Osteocyte (in vitro differentiated cells): Measurements from ENCODE around the gene WDFY3. TPM values are rescaled to one million over a fixed set of nuclear protein-coding genes. Genes with fewer than 3 reads are reported as not detected.

Experiments used
- DNase-seq: peaks from one replicate; pipeline ENCODE4 v3.0.0; 2021; ENCODE audit warnings: mixed read lengths; ENCODE audit not compliant: unreplicated experiment; ENCODE audit errors: extremely low spot score
- H3K27ac Mint-ChIP-seq: one replicate; pipeline ENCODE4 v1.8.0; 2021; ENCODE audit warnings: mild to moderate bottlenecking, mixed read lengths; ENCODE audit not compliant: unreplicated experiment
- H3K27me3 Mint-ChIP-seq: one replicate; pipeline ENCODE4 v1.8.0; 2021; ENCODE audit warnings: mixed read lengths; ENCODE audit not compliant: unreplicated experiment
- H3K36me3 Mint-ChIP-seq: one replicate; pipeline ENCODE4 v1.8.0; 2021; ENCODE audit warnings: mixed read lengths; ENCODE audit not compliant: unreplicated experiment
- H3K4me1 Mint-ChIP-seq: one replicate; pipeline ENCODE4 v1.8.0; 2021; ENCODE audit warnings: mixed read lengths; ENCODE audit not compliant: unreplicated experiment
- H3K4me3 Mint-ChIP-seq: one replicate; pipeline ENCODE4 v1.8.0; 2021; ENCODE audit warnings: mild to moderate bottlenecking, moderate library complexity, mixed read lengths; ENCODE audit not compliant: unreplicated experiment
- H3K9me3 Mint-ChIP-seq: one replicate; pipeline ENCODE4 v1.8.0; 2021; ENCODE audit warnings: mixed read lengths; ENCODE audit not compliant: unreplicated experiment
- CTCF ChIP-seq: fragments of 200-600 bp; sonication (generic); IDR thresholded peaks from 2 replicates; pipeline ENCODE4 v1.5.0; 2021; ENCODE audit warnings: antibody characterized with exemption, mild to moderate bottlenecking, moderate library complexity
- total RNA-seq: library from RNA; stranded (reverse); gene quantifications from 2 replicates; pipeline ENCODE4 v1.2.1, GENCODE V29; 2021

WDFY3 gene
- total RNA-seq, 1 donor from 2014 or later = 91.4 TPM

DNA sequence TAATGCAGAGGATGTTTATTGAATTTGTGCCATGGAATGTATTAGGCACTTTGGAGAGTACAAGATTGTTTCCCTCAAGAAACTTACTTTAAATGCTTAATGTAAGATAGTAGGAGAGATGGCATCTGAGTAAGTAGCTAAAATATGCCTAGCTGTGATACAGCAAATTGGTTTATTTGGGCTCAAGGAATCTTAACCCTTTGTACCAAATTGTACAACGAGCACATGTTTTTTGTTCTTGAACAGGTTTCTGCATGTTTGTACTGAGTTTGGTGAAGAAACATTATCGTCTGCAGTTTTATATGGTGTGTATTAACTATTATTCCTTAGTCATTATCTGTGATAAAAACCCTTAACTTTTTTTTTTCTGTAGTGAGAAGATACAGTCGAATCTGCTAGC is 334.9 kb downstream of the WDFY3 start:
- Mint-ChIP-seq H3K27ac (no peak overlapping the region), H3K27me3 (peaks cover 16% of the 10 kb centered on the region), H3K9me3 (no peaks in the 10 kb centered on the region), H3K36me3 (no peaks in the 10 kb centered on the region), H3K4me3 (no peak overlapping the region), H3K4me1 (no peaks in the 10 kb centered on the region)
- DNase-seq = no peak
- no peak for TF ChIP-seq CTCF

GRCh38 chr4:84626673-84627072 is 339.8 kb downstream of the WDFY3 start:
- DNase-seq = no peak
- Mint-ChIP-seq H3K4me3 (no peak overlapping the region), H3K27ac (no peak overlapping the region), H3K9me3 (no peaks in the 10 kb centered on the region), H3K27me3 (peaks cover 3% of the 10 kb centered on the region), H3K4me1 (peaks cover 1% of the 10 kb centered on the region), H3K36me3 (no peaks in the 10 kb centered on the region)
- no peak for TF ChIP-seq CTCF

DNA sequence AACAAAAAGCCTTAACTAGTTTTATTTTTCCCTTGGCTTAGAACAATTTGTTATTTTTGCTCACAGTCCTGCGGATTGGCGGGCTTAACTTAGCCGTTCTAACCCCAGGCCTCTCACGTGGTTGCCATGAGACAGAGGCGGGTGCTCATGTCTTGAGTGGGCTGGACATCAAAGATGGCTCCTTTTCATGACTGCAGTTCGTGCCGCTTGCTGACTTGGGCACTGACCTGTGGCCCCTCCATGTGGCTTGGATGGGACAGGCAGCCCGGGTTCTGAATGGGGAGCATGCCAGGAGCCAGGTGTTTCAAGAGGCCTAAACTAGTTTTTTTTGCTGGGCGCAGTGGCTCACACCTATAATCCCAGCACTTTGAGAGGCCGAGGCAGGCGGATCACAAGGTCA is 342.8 kb downstream of the WDFY3 start:
- no peak overlapping the region for H3K4me3 Mint-ChIP-seq
- H3K9me3 Mint-ChIP-seq = no peaks in the 10 kb centered on the region
- peaks cover 2% of the 10 kb centered on the region for H3K27me3 Mint-ChIP-seq
- H3K27ac Mint-ChIP-seq = no peak overlapping the region
- H3K36me3 Mint-ChIP-seq = no peaks in the 10 kb centered on the region
- no peak for DNase-seq
- no peak for TF ChIP-seq CTCF
- H3K4me1 Mint-ChIP-seq = peaks cover 1% of the 10 kb centered on the region

DNA sequence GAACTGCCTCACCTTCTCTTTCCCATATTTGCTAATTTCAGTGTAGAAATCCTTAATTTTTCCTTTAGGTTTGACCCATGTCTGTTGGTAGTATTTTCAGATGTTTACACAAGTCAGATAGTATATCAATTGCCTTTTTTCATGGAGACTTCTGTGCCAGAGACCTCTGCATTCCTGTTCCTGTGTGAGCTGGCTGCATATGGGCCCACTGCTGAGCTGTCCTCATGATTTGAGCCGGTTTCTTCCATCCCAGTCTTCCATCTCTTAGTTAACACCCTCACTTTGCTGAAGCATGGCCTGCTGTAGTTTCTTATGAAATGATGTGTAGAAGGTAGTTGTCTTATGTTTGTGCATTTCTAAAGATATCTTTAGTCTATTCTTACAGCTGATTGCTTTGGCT is 343.5 kb downstream of the WDFY3 start:
- Mint-ChIP-seq H3K27ac (no peak overlapping the region), H3K4me1 (peaks cover 1% of the 10 kb centered on the region)
- DNase-seq = no peak

More for the DNA sequence above, 343.5 kb downstream of the WDFY3 start:
- TF ChIP-seq CTCF = no peak
- Mint-ChIP-seq H3K36me3 (no peaks in the 10 kb centered on the region), H3K4me3 (no peak overlapping the region), H3K27me3 (peaks cover 7% of the 10 kb centered on the region), H3K9me3 (no peaks in the 10 kb centered on the region)
